PC-9 (cell line): ENCODE results near the gene ITGB3. TPM values are rescaled to one million over a fixed set of nuclear protein-coding genes. Genes with fewer than 3 reads are reported as not detected.

Source experiments
- Bru-seq: library from RNA; stranded (reverse); fragments of 400-500 nt; gene quantifications from one replicate; lab custom pipeline; 2021; lab: Mats Ljungman, UMichigan
- BruChase-seq, 2 experiments: library from RNA; stranded (reverse); fragments of 400-500 nt; gene quantifications; one replicate each; lab custom pipeline; 2021; lab: Mats Ljungman, UMichigan
- BruUV-seq: library from RNA; stranded (reverse); fragments of 400-500 nt; replicated peaks from 2 replicates; lab custom pipeline; 2021; lab: Mats Ljungman, UMichigan
- CTCF ChIA-PET: fragments of 300-600 bp; sonication (Branson Sonifier 250); formaldehyde crosslinking; loops from one replicate; lab custom pipeline; 2022; ENCODE audit warnings: antibody characterized with exemption; lab: Charles Lee
- POLR2A ChIA-PET: fragments of 300-600 bp; sonication (Branson Sonifier 250); formaldehyde crosslinking; loops from one replicate; lab custom pipeline; 2022; ENCODE audit warnings: antibody characterized with exemption; ENCODE audit not compliant: unreplicated experiment; lab: Charles Lee
- DNase-seq, 2 experiments: peaks; one replicate each; pipeline versions ENCODE4 v3.0.0 to v3.0.0-alpha.2; 2015 to 2022; ENCODE audit warnings: mixed read lengths in 1 of 2
- H2AFZ ChIP-seq: fragments of 200-600 bp; sonication (generic); 2 replicates; pipeline ENCODE4 v1.8.1; 2017; ENCODE audit warnings: antibody characterized with exemption
- H3F3A ChIP-seq: fragments of 200-600 bp; sonication (generic); 2 replicates; pipeline ENCODE4 v1.8.1; 2017; ENCODE audit warnings: antibody characterized with exemption, mild to moderate bottlenecking, low read depth; ENCODE audit not compliant: insufficient read depth
- H3K27ac ChIP-seq: fragments of 200-600 bp; sonication (generic); 2 replicates; pipeline ENCODE4 v1.6.1; 2016; ENCODE audit warnings: mixed run types
- H3K27me3 ChIP-seq: fragments of 200-600 bp; sonication (generic); 2 replicates; pipeline ENCODE4 v1.6.1; 2016; ENCODE audit warnings: low read depth, mixed run types; ENCODE audit not compliant: insufficient read depth
- H3K36me3 ChIP-seq: fragments of 200-600 bp; sonication (generic); 2 replicates; pipeline ENCODE4 v1.6.1; 2016; ENCODE audit warnings: low read depth, mixed run types
- H3K4me1 ChIP-seq: fragments of 200-600 bp; sonication (generic); replicated peaks from 2 replicates; pipeline ENCODE4 v1.6.1; 2016; ENCODE audit warnings: mixed run types; ENCODE audit not compliant: insufficient read depth
- H3K4me2 ChIP-seq: fragments of 200-600 bp; sonication (generic); 2 replicates; pipeline ENCODE4 v1.6.1; 2017; ENCODE audit warnings: mixed run types
- H3K4me3 ChIP-seq: fragments of 200-600 bp; sonication (generic); 2 replicates; pipeline ENCODE4 v1.6.1; 2016; ENCODE audit warnings: mixed run types
- H3K79me2 ChIP-seq: fragments of 200-600 bp; sonication (generic); 2 replicates; pipeline ENCODE4 v1.6.1; 2017; ENCODE audit warnings: low read depth, mixed run types
- H3K9me2 ChIP-seq: fragments of 200-600 bp; sonication (generic); 2 replicates; pipeline ENCODE4 v1.8.1; 2017; ENCODE audit warnings: mild to moderate bottlenecking; ENCODE audit not compliant: insufficient read depth
- H3K9me3 ChIP-seq: fragments of 200-600 bp; sonication (generic); 2 replicates; pipeline ENCODE4 v1.8.1; 2016; ENCODE audit warnings: low read depth; ENCODE audit not compliant: insufficient read depth
- H4K20me1 ChIP-seq: fragments of 200-600 bp; sonication (generic); 2 replicates; pipeline ENCODE4 v1.8.1; 2017; ENCODE audit not compliant: insufficient read depth
- EZH2 ChIP-seq: fragments of 200-600 bp; sonication (generic); IDR thresholded peaks from 2 replicates; pipeline ENCODE4 v1.8.0; 2017; ENCODE audit warnings: antibody characterized with exemption, low read depth
- intact Hi-C: fragments of 100-400 bp; cut with micrococcal nuclease; formaldehyde crosslinking; loops from one replicate; pipeline ENCODE4 v1.10.0; 2022; ENCODE audit not compliant: unreplicated experiment
- long read RNA-seq: library from polyadenylated mRNA; stranded (forward); transcript quantifications from one replicate; pipeline ENCODE4 v2.0.0, GENCODE V29; 2022
- total RNA-seq: library from RNA; stranded (reverse); gene quantifications from 2 replicates; pipeline ENCODE4 v1.2.3, GENCODE V29; 2021
- TF ChIP-seq, protein P1 (sequence below): fragments of 200-600 bp; sonication (generic); conservative IDR thresholded peaks from 2 replicates; pipeline ENCODE4 v1.6.1; 2017; ENCODE audit warnings: mixed run types, antibody characterized with exemption, mild to moderate bottlenecking, moderate library complexity

Gene ITGB3
- total RNA-seq (0.31 and 0.50 TPM in 2 replicates), Bru-seq, nascent RNA (percentile 7 among the genes with signal in this experiment), BruChase-seq, experiment 1, labeled RNA remaining after a 2-hour chase (percentile 43 among the genes with signal in this experiment), BruChase-seq, experiment 2, labeled RNA remaining after a 6-hour chase (percentile 36 among the genes with signal in this experiment)
- long read RNA-seq = 0 reads

GRCh38 chr17:47253541-47254402, at the start of gene ITGB3:
Gene ITGB3, plus strand, starts transcription at chr17:47253827. Its CDS starts 35 bp downstream, at chr17:47253862.
- Histone ChIP-seq H3K4me1 (peaks cover 46% of the 10 kb centered on the region), H3K4me2 (peak within 1 kb of the TSS; percentile 93), H3K9me3 (no peaks in the 10 kb centered on the region), H3K27ac (no peak within 1 kb of the TSS), H2AFZ (peak within 1 kb of the TSS; percentile 81), H3K4me3 (peak within 1 kb of the TSS; percentile 93), H3K36me3 (no peaks in the 10 kb centered on the region), H3K79me2 (no peaks in the 10 kb centered on the region), H3K27me3 (no peaks in the 10 kb centered on the region), H4K20me1 (no peaks in the 10 kb centered on the region), H3K9me2 (no peaks in the 10 kb centered on the region), H3F3A (peaks cover 32% of the 10 kb centered on the region; the same call in 1 of the 2 replicates)
- ChIA-PET POLR2A (no interaction called here), CTCF (no interaction called here)
- intact Hi-C loops = no loop called here
- no peak for TF ChIP-seq EZH2
- TF ChIP-seq, protein P1, sequence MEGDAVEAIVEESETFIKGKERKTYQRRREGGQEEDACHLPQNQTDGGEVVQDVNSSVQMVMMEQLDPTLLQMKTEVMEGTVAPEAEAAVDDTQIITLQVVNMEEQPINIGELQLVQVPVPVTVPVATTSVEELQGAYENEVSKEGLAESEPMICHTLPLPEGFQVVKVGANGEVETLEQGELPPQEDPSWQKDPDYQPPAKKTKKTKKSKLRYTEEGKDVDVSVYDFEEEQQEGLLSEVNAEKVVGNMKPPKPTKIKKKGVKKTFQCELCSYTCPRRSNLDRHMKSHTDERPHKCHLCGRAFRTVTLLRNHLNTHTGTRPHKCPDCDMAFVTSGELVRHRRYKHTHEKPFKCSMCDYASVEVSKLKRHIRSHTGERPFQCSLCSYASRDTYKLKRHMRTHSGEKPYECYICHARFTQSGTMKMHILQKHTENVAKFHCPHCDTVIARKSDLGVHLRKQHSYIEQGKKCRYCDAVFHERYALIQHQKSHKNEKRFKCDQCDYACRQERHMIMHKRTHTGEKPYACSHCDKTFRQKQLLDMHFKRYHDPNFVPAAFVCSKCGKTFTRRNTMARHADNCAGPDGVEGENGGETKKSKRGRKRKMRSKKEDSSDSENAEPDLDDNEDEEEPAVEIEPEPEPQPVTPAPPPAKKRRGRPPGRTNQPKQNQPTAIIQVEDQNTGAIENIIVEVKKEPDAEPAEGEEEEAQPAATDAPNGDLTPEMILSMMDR = peak; percentile 41; the same call in 1 of the 2 replicates
- peak; percentile 56 to 63 for DNase-seq
- no TSS peak for BruUV-seq

DNA sequence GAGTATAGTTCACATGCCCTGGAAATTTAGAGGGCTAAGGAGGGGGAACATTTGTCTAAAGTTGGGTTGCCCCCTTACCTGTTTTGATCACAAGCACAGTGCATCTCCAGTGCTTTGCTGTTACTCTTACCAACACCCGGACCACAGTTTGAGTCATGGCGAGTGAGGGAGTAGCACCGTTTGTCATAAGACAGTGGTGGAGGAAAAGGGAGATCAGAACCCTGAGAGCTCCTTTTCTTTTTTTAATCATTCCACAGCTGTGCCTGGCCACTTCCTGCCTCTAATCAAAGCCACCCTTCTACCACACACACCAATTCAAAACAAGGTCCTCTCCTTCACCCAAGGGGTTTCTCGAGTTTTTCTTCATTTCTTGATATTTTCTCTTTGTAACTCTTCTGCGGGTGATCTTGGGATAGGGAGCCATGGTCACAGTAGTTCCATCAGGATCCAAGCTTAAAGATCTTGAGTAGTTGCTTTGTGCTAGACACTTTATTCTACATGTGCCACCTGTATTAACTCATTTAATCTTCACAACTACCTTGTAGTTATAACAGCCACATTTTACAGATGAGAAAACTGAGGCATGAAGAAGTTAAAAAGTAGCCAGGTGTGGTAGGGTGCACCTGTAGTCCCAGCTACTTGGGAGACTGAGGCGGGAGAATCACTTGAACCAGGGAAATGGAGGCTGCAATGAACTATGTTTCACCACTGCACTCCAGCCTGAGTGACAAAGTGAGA, 49.5 kb upstream of the ITGB3 start:
- Histone ChIP-seq H3K9me2 (no peaks in the 10 kb centered on the region; the same call in 1 of the 2 replicates), H3K4me3 (no peak overlapping the region), H2AFZ (no peak overlapping the region), H3K27me3 (no peaks in the 10 kb centered on the region), H3K4me1 (peaks cover 24% of the 10 kb centered on the region), H3K4me2 (peak overlapping the region; percentile 46; the same call in 1 of the 2 replicates), H3K79me2 (no peaks in the 10 kb centered on the region), H3K36me3 (no peaks in the 10 kb centered on the region), H3F3A (peaks cover 22% of the 10 kb centered on the region), H3K9me3 (no peaks in the 10 kb centered on the region), H3K27ac (peak overlapping the region; percentile 80), H4K20me1 (no peaks in the 10 kb centered on the region)
- ChIA-PET POLR2A (interaction anchor here (0.6 kb wide), 1 partner anchor 14 kb away, joined by 3 read pairs; no protein-coding TSS in a partner anchor), CTCF (no interaction called here)
- intact Hi-C loops = no loop called here
- TF ChIP-seq EZH2 = no peak
- TF ChIP-seq, protein P1 = no peak
- no peak for DNase-seq
- no TSS peak for BruUV-seq
